Stomach (tissue), 9 donors: Measurements from ENCODE around the gene LIPT2. TPM values are rescaled to one million over a fixed set of nuclear protein-coding genes. Genes with fewer than 3 reads are reported as not detected.
"Not testable (repeated sequence)": the region's sequence is repeated elsewhere in the genome, so short reads cannot be mapped to it uniquely, and the experiment has no call there.

Source experiments
- DNase-seq, 2 donors: peaks; one replicate each; pipeline versions ENCODE4 v3.0.0 to v3.0.0-alpha.2; 2013 to 2019
- H3K27ac ChIP-seq, 5 donors: fragments of 200-600 bp in 4 of 5; sonication (generic) in 4 of 5; one replicate each; pipeline ENCODE4 v1.5.1; 2013 to 2019; ENCODE audit warnings: mild to moderate bottlenecking in 1 of 5, moderate library complexity in 1 of 5
- H3K27me3 ChIP-seq, 3 donors: fragments of 200-600 bp; sonication (generic); one replicate each; pipeline ENCODE4 v1.5.1; 2017 to 2019; ENCODE audit warnings: mixed run types in 1 of 3
- H3K36me3 ChIP-seq, 4 donors: fragments of 200-600 bp; sonication (generic); 1 replicate in 3 of 4; 2 replicates in 1 of 4; pipeline ENCODE4 v1.5.1; 2016 to 2019
- H3K4me1 ChIP-seq, 4 donors: fragments of 200-600 bp; sonication (generic); one replicate each; pipeline ENCODE4 v1.5.1; 2016 to 2019
- H3K4me3 ChIP-seq, 4 donors: fragments of 200-600 bp; sonication (generic) in 3 of 4; one replicate each; pipeline ENCODE4 v1.5.1; 2016 to 2019; ENCODE audit warnings: mild to moderate bottlenecking in 1 of 4
- H3K9me3 ChIP-seq, 4 donors: fragments of 200-600 bp; sonication (generic); one replicate each; pipeline ENCODE4 v1.5.1; 2016 to 2019
- CTCF ChIP-seq, 7 experiments: fragments of 450-650 bp in 4 of 7; fragments of 200-600 bp in 3 of 7; sonication (generic) in 3 of 7; IDR thresholded peaks; one replicate each; pipeline ENCODE4 v1.5.1; 2016 to 2019; ENCODE audit warnings: antibody characterized with exemption in 7 of 7, control low read depth in 2 of 7, mild to moderate bottlenecking in 1 of 7
- EP300 ChIP-seq: sonication (generic); formaldehyde crosslinking; IDR thresholded peaks from one replicate; pipeline ENCODE4 v1.6.1; 2017; ENCODE audit warnings: antibody characterized with exemption
- POLR2A ChIP-seq, 4 donors: fragments of 450-650 bp; IDR thresholded peaks; one replicate each; pipeline ENCODE4 v1.6.1; 2016; ENCODE audit warnings: antibody characterized with exemption in 4 of 4, control low read depth in 2 of 4, mild to moderate bottlenecking in 1 of 4, moderate library complexity in 1 of 4
- POLR2AphosphoS5 ChIP-seq, 3 donors: sonication (generic); formaldehyde crosslinking; IDR thresholded peaks; one replicate each; pipeline ENCODE4 v1.6.1; 2016; ENCODE audit warnings: antibody characterized with exemption in 3 of 3
- WGBS, 5 donors: extraction: QIAGEN DNeasy Blood & Tissue Kit in 3 of 5; methylation state at CpG; one replicate each; pipeline versions ENCODE4 v1.1.5 to v1.1.7; 2013 to 2018; 5-methylcytosine and 5-hydroxymethylcytosine counted together
- intact Hi-C: fragments of 100-400 bp; cut with DNase I; formaldehyde crosslinking; loops from one replicate; pipeline ENCODE4 v1.15.1; 2023; ENCODE audit warnings: low total_unique reads
- polyA plus RNA-seq, 3 donors: library from polyadenylated mRNA; stranded (reverse); fragments of 200-250 nt; gene quantifications; one replicate each; pipeline ENCODE4 v1.2.3, GENCODE V29; 2013
- total RNA-seq, 5 donors: library from RNA; depleted of rRNA; stranded (reverse); fragments of >200 nt; gene quantifications; one replicate each; pipeline versions ENCODE4 v1.1.0 to v1.2.3, GENCODE V29; 2014 to 2016
- donor health status: healthy with polysubstance abuse.
- donor health status: Bipolar disorder and iron deficiency.
- donor health status: healthy.

LIPT2 gene
- total and polyA plus RNA-seq, 8 donors: 0.45 to 32.0 (median 3.1) TPM; not detected in 1

GRCh38 chr11:74538680-74539079, 45.2 kb upstream of the LIPT2 start:
- no peak for DNase-seq
- no peak overlapping the region for H3K4me3 ChIP-seq
- TF ChIP-seq EP300 (no peak), CTCF (IDR thresholded peaks at IDR 0.05) (no peak), POLR2A (IDR thresholded peaks at IDR 0.05) (no peak), POLR2AphosphoS5 (IDR thresholded peaks at IDR 0.05) (no peak)

GRCh38 chr11:74535371-74536160, 42.0 kb upstream of the LIPT2 start:
- no peak for DNase-seq
- WGBS, 5 donors: 64 to 69% (median 68%) methylated on average over 14 of the region's 14 CpGs
- H3K4me1 ChIP-seq: peaks cover 16 to 39% (median 23%) of the 10 kb centered on the region in 4 donors

More at GRCh38 chr11:74538680-74539079, 45.2 kb upstream of the LIPT2 start:
- H3K4me1 ChIP-seq: peaks cover 9 to 26% (median 12%) of the 10 kb centered on the region in 4 donors
- no peaks in the 10 kb centered on the region for H3K27me3 ChIP-seq
- H3K27ac ChIP-seq: no peak overlapping the region
- H3K36me3 ChIP-seq: no peaks in the 10 kb centered on the region
- peaks cover 0 to 9% (median 4%) of the 10 kb centered on the region in 4 donors for H3K9me3 ChIP-seq
- intact Hi-C loops: no loop called here

GRCh38 chr11:74534946-74535275, 41.4 kb upstream of the LIPT2 start:
- H3K27me3 ChIP-seq, H3K36me3 ChIP-seq, H3K9me3 ChIP-seq, H3K4me3 ChIP-seq, intact Hi-C loops: not testable (repeated sequence)
- peak; percentile 33 to 41 for DNase-seq
- whole genome bisulfite sequencing, 5 donors: 28 to 67% (median 35%) methylated on average over 10 of the region's 10 CpGs
- H3K4me1 ChIP-seq: peaks cover 16 to 39% (median 23%) of the 10 kb centered on the region in 4 donors
- peak in 1 of 3 donors; percentile 8 for TF ChIP-seq POLR2AphosphoS5 (IDR thresholded peaks at IDR 0.05)
- peak overlapping the region; percentile 74 to 83 (median 80) for H3K27ac ChIP-seq

More at GRCh38 chr11:74535371-74536160, 42.0 kb upstream of the LIPT2 start:
- H3K27me3 ChIP-seq: no peaks in the 10 kb centered on the region
- no peak overlapping the region for H3K4me3 ChIP-seq
- TF ChIP-seq POLR2AphosphoS5 (IDR thresholded peaks at IDR 0.05): no peak
- H3K27ac ChIP-seq: peak overlapping the region; percentile 74 to 83 (median 80)
- peaks cover 0 to 9% (median 4%) of the 10 kb centered on the region in 4 donors for H3K9me3 ChIP-seq
- H3K36me3 ChIP-seq: no peaks in the 10 kb centered on the region
- intact Hi-C loops: no loop called here

GRCh38 chr11:74534216-74534945, 40.9 kb upstream of the LIPT2 start:
- DNase-seq: no peak
- no peak for TF ChIP-seq POLR2AphosphoS5 (IDR thresholded peaks at IDR 0.05)
- no peak for TF ChIP-seq POLR2A (IDR thresholded peaks at IDR 0.05)
- TF ChIP-seq EP300: no peak
- no peak for TF ChIP-seq CTCF (IDR thresholded peaks at IDR 0.05)
- Histone ChIP-seq H3K27ac (peak overlapping the region; percentile 74 to 83 (median 80)), H3K4me1 (peaks cover 16 to 39% (median 23%) of the 10 kb centered on the region in 4 donors), H3K4me3 (no peak overlapping the region), H3K9me3 (peaks cover 0 to 9% (median 4%) of the 10 kb centered on the region in 4 donors), H3K36me3 (no peaks in the 10 kb centered on the region), H3K27me3 (no peaks in the 10 kb centered on the region)
- intact Hi-C loops: no loop called here
- 32 to 50% (median 36%) methylated on average over 8 of the region's 8 CpGs for WGBS, 5 donors

GRCh38 chr11:74533421-74533820, 39.9 kb upstream of the LIPT2 start:
- WGBS, 5 donors: 56 to 75% (median 64%) methylated on average over 9 of the region's 9 CpGs
- intact Hi-C loops: no loop called here
- Histone ChIP-seq H3K9me3 (peaks cover 0 to 9% (median 4%) of the 10 kb centered on the region in 4 donors), H3K36me3 (no peaks in the 10 kb centered on the region), H3K4me1 (peaks cover 16 to 39% (median 23%) of the 10 kb centered on the region in 4 donors), H3K4me3 (no peak overlapping the region), H3K27me3 (no peaks in the 10 kb centered on the region), H3K27ac (peak overlapping the region; percentile 7 to 80 (median 62))
- TF ChIP-seq CTCF (IDR thresholded peaks at IDR 0.05): no peak
- no peak for TF ChIP-seq EP300
- no peak for TF ChIP-seq POLR2AphosphoS5 (IDR thresholded peaks at IDR 0.05)
- no peak for TF ChIP-seq POLR2A (IDR thresholded peaks at IDR 0.05)
- DNase-seq: no peak
